Measurements from ENCODE around the gene ATG2B.

The ATG2B gene

DNA sequence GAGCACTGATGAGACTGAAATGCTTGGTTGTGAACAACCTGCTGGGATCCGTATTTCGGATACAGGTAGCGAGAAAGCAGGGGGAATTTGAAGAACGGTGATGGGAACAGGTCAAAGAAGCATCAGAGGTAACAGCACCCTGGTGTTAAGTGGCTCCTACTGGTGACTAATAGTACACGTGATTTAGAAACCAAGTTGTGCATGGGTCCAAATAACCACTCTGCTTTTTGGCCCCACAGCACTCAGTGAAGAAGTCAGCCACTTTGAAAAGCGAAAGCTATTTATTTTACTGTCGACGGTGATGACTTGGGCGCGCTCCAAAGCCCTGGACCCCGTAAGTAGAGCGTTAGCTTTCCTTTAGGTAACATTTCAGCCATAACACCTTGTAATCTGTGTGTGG is 45.5 kb upstream of the ATG2B start:
- H3K27ac ChIP-seq (ENCODE audit: extremely low read depth, low read depth, low read length): no peak overlapping the region
- H3K4me1 ChIP-seq (ENCODE audit: control insufficient read depth, insufficient read depth, low read length): no peaks in the 10 kb centered on the region
- CTCF ChIA-PET: interaction anchor here (0.8 kb wide), 1 partner anchor 699 kb away, joined by 3 read pairs; no protein-coding TSS in a partner anchor
- TF ChIP-seq, protein P1, sequence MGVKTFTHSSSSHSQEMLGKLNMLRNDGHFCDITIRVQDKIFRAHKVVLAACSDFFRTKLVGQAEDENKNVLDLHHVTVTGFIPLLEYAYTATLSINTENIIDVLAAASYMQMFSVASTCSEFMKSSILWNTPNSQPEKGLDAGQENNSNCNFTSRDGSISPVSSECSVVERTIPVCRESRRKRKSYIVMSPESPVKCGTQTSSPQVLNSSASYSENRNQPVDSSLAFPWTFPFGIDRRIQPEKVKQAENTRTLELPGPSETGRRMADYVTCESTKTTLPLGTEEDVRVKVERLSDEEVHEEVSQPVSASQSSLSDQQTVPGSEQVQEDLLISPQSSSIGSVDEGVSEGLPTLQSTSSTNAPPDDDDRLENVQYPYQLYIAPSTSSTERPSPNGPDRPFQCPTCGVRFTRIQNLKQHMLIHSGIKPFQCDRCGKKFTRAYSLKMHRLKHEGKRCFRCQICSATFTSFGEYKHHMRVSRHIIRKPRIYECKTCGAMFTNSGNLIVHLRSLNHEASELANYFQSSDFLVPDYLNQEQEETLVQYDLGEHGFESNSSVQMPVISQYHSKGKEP (tag by site-specific recombination; IDR thresholded peaks at IDR 0.05): no peak
- TF ChIP-seq ZNF791 (tag by site-specific recombination; IDR thresholded peaks at IDR 0.05): no peak
- no peak for TF ChIP-seq ZNF184 (tag by site-specific recombination; IDR thresholded peaks at IDR 0.05)
- POLR2A ChIA-PET: no interaction called here
- no peak overlapping the region for H3K4me3 ChIP-seq (ENCODE audit: low read depth, low read length)
- H3K36me3 ChIP-seq (ENCODE audit: control insufficient read depth in 2 of 2, insufficient read depth in 1 of 2, low read length in 2 of 2): no peaks in the 10 kb centered on the region
- no peaks in the 10 kb centered on the region for H3K9me3 ChIP-seq (ENCODE audit: control insufficient read depth, insufficient read depth, low read depth, low read length)

- H3K36me3 ChIP-seq (ENCODE audit: control insufficient read depth in 2 of 2, insufficient read depth in 1 of 2, low read length in 2 of 2): no peaks in the 10 kb centered on the region
- H3K4me1 ChIP-seq (ENCODE audit: control insufficient read depth, insufficient read depth, low read length): no peaks in the 10 kb centered on the region
These were observed 44.9 kb upstream of the ATG2B start for GRCh38 chr14:96407935-96408570.

GRCh38 chr14:96405677-96406076 is 42.5 kb upstream of the ATG2B start:
- H3K9me3 ChIP-seq (ENCODE audit: control insufficient read depth, insufficient read depth, low read depth, low read length): no peaks in the 10 kb centered on the region
- H3K4me1 ChIP-seq (ENCODE audit: control insufficient read depth, insufficient read depth, low read length): no peaks in the 10 kb centered on the region
- ChIA-PET POLR2A (no interaction called here), CTCF (no interaction called here)
- TF ChIP-seq ZNF776 (tag by site-specific recombination; IDR thresholded peaks at IDR 0.05; ENCODE audit: borderline replicate concordance): no peak
- no peak for TF ChIP-seq GLI2 (tag by site-specific recombination; IDR thresholded peaks at IDR 0.05; ENCODE audit: borderline replicate concordance, low read depth)
- TF ChIP-seq ZNF132 (tag by site-specific recombination; IDR thresholded peaks at IDR 0.05; ENCODE audit: borderline replicate concordance): no peak
- TF ChIP-seq ZNF785 (tag by site-specific recombination; IDR thresholded peaks at IDR 0.05): no peak
- no peak for TF ChIP-seq ZSCAN18 (tag by site-specific recombination; IDR thresholded peaks at IDR 0.05)
- no peak for TF ChIP-seq ZNF777 (tag by site-specific recombination; IDR thresholded peaks at IDR 0.05; ENCODE audit: borderline replicate concordance)
- no peak for TF ChIP-seq ZNF202 (tag by site-specific recombination; IDR thresholded peaks at IDR 0.05; ENCODE audit: borderline replicate concordance)
- TF ChIP-seq ZNF596 (tag by site-specific recombination; IDR thresholded peaks at IDR 0.05): no peak
- TF ChIP-seq SETDB1 (IDR thresholded peaks at IDR 0.05; ENCODE audit: insufficient read length, low read length): no peak
- TF ChIP-seq KLF10 (tag by site-specific recombination; IDR thresholded peaks at IDR 0.05): no peak
- TF ChIP-seq, protein P2, sequence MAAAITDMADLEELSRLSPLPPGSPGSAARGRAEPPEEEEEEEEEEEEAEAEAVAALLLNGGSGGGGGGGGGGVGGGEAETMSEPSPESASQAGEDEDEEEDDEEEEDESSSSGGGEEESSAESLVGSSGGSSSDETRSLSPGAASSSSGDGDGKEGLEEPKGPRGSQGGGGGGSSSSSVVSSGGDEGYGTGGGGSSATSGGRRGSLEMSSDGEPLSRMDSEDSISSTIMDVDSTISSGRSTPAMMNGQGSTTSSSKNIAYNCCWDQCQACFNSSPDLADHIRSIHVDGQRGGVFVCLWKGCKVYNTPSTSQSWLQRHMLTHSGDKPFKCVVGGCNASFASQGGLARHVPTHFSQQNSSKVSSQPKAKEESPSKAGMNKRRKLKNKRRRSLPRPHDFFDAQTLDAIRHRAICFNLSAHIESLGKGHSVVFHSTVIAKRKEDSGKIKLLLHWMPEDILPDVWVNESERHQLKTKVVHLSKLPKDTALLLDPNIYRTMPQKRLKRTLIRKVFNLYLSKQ (tag by site-specific recombination; IDR thresholded peaks at IDR 0.05; ENCODE audit: borderline replicate concordance): no peak
- no peaks in the 10 kb centered on the region for H3K36me3 ChIP-seq (ENCODE audit: control insufficient read depth in 2 of 2, insufficient read depth in 1 of 2, low read length in 2 of 2)
- H3K4me3 ChIP-seq (ENCODE audit: low read depth, low read length): no peak overlapping the region
- no peak overlapping the region for H3K27ac ChIP-seq (ENCODE audit: extremely low read depth, low read depth, low read length)

More at GRCh38 chr14:96407935-96408570, 44.9 kb upstream of the ATG2B start:
- CTCF ChIA-PET: no interaction called here
- POLR2A ChIA-PET: no interaction called here
- Histone ChIP-seq H3K9me3 (ENCODE audit: control insufficient read depth, insufficient read depth, low read depth, low read length) (no peaks in the 10 kb centered on the region), H3K4me3 (ENCODE audit: low read depth, low read length) (no peak overlapping the region), H3K27ac (ENCODE audit: extremely low read depth, low read depth, low read length) (no peak overlapping the region)
- TF ChIP-seq ZNF792 (tag by site-specific recombination; IDR thresholded peaks at IDR 0.05) (no peak), ZSCAN4 (tag by site-specific recombination; IDR thresholded peaks at IDR 0.05) (no peak), ZNF423 (tag by site-specific recombination; IDR thresholded peaks at IDR 0.05) (no peak), ZNF791 (tag by site-specific recombination; IDR thresholded peaks at IDR 0.05) (no peak), SP2 (tag by site-specific recombination; IDR thresholded peaks at IDR 0.05) (no peak), ZNF785 (tag by site-specific recombination; IDR thresholded peaks at IDR 0.05) (no peak)
- TF ChIP-seq, protein P3, sequence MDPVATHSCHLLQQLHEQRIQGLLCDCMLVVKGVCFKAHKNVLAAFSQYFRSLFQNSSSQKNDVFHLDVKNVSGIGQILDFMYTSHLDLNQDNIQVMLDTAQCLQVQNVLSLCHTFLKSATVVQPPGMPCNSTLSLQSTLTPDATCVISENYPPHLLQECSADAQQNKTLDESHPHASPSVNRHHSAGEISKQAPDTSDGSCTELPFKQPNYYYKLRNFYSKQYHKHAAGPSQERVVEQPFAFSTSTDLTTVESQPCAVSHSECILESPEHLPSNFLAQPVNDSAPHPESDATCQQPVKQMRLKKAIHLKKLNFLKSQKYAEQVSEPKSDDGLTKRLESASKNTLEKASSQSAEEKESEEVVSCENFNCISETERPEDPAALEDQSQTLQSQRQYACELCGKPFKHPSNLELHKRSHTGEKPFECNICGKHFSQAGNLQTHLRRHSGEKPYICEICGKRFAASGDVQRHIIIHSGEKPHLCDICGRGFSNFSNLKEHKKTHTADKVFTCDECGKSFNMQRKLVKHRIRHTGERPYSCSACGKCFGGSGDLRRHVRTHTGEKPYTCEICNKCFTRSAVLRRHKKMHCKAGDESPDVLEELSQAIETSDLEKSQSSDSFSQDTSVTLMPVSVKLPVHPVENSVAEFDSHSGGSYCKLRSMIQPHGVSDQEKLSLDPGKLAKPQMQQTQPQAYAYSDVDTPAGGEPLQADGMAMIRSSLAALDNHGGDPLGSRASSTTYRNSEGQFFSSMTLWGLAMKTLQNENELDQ (tag by site-specific recombination; IDR thresholded peaks at IDR 0.05; ENCODE audit: low read depth): no peak

All from HEK293 (cell line).